GM21526 (cell line): ENCODE data around the gene FRMD1.

ENCODE experiments used
- ATAC-seq: cut with Tn5 transposase; IDR thresholded peaks from one replicate; pipeline ENCODE4 v1.9.1; 2021; ENCODE audit warnings: moderate library complexity; ENCODE audit not compliant: unreplicated experiment, low FRiP score

The FRMD1 gene

GRCh38 chr6:168113226-168113625 is 34.2 kb upstream of the FRMD1 start:
- no peak for ATAC-seq

DNA sequence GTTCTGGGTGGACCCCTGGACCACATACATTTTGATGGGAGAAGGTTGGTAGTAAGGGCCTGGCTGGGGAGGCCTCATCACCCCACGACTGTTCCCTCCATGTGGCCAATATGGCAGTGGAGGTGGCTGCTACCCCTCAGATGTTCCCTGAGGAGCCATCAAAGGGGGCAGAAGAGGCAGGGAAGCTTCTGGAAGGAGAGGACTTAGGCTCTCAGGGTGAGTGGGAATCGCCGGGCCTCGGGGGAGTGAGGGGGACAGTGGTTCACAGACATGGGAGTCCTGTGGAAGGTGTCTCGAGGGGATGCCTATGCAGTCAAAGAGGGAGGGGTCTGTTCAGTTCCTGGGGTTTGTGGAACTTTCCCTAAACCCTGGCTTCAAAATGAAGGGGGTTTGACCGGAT is 32.9 kb upstream of the FRMD1 start:
- ATAC-seq: no peak

GRCh38 chr6:168110437-168110836 is 31.4 kb upstream of the FRMD1 start:
- no peak for ATAC-seq

DNA sequence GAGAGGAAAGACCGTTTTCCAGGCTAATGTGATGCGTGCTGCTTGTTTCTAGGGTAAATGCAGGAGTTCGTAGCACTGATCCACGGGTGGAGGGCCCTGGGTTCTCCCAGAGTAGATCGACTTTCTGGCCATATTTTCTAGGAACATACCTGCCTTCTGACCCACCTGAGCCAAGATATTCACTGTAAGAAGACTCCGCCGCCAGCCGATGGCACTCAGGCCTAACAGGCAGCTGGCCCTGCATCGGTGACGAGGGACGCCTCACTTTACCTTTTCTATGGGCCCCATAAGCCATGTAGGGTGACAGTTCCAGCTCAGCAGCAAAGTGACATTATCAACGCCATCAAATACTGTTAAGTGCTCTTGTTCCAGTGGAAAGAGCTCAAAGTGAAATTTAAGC is 30.2 kb upstream of the FRMD1 start:
- ATAC-seq: no peak

GRCh38 chr6:168107191-168107983 is 28.4 kb upstream of the FRMD1 start:
- no peak for ATAC-seq

GRCh38 chr6:168106633-168107005 is 27.6 kb upstream of the FRMD1 start:
- ATAC-seq: no peak

GRCh38 chr6:168105813-168106632 is 27.0 kb upstream of the FRMD1 start:
- no peak for ATAC-seq

GRCh38 chr6:168104636-168105035 is 25.6 kb upstream of the FRMD1 start:
- no peak for ATAC-seq

GRCh38 chr6:168103050-168103830 is 24.2 kb upstream of the FRMD1 start:
- no peak for ATAC-seq

GRCh38 chr6:168102315-168102985 is 23.4 kb upstream of the FRMD1 start:
- ATAC-seq: no peak

- ATAC-seq: no peak
Observed at GRCh38 chr6:168101590-168102314, 22.7 kb upstream of the FRMD1 start.

- no peak for ATAC-seq
Observed at GRCh38 chr6:168100803-168101589, 22.0 kb upstream of the FRMD1 start.

GRCh38 chr6:168100011-168100802 is 21.2 kb upstream of the FRMD1 start:
- ATAC-seq: no peak

- ATAC-seq: no peak
Observed at GRCh38 chr6:168099201-168100010, 20.4 kb upstream of the FRMD1 start.

GRCh38 chr6:168098431-168098861 is 19.4 kb upstream of the FRMD1 start:
- no peak for ATAC-seq

DNA sequence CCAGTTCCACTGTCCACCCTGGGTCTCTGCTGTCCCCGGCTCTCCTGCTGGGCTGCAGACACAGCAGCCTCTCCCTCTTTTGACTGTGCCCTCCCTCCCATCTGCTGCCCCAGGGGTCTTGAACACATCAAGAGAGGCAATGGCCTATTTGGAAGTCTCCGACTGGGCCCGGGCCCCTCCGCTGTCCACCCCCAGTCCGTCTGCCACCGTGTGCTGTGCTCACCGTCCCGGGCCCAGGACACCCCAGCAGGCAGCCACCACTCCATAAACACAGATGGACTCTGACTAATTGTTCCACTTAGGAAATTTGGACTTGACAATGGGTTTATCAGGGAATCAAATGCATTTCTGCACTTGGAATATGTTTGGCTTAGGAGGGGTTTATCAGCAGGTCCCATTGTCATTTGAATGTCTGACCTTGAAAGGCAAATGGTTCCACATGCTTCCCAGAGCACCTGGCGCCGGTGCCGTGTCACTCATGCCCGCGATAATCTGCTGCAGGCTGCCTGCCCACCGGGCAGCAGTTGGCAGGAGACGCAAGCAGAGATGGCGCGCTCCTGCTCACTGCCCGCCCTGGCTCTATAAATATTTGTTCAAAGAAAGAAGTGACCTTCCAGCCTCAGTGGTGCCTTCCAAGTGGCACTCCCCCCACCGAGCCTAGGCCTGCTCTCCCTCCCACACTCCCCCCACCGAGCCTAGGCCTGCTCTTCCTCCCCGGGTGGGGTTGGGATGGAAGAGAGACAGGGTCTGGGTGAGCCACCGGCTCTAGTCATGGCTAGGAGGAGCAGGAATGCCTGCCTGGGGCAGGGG is 18.8 kb upstream of the FRMD1 start:
- ATAC-seq: no peak

GRCh38 chr6:168097221-168097620 is 18.2 kb upstream of the FRMD1 start:
- no peak for ATAC-seq
